Mesodermal cell (in vitro differentiated cells): ENCODE results near the gene TAP1. TPM values are rescaled to one million over a fixed set of nuclear protein-coding genes. Genes with fewer than 3 reads are reported as not detected.

ENCODE experiments used
- H3K27ac ChIP-seq: 2 replicates; pipeline ENCODE4 v1.7.0; 2013; ENCODE audit warnings: mild to moderate bottlenecking, low read depth, low read length, moderate library complexity; ENCODE audit not compliant: severe bottlenecking
- H3K36me3 ChIP-seq: 2 replicates; pipeline ENCODE4 v1.7.1; 2013; ENCODE audit warnings: mild to moderate bottlenecking, low read length, moderate library complexity; ENCODE audit not compliant: control insufficient read depth, insufficient read depth
- H3K4me1 ChIP-seq: one replicate; pipeline ENCODE4 v1.7.1; 2013; ENCODE audit warnings: mild to moderate bottlenecking, low read length; ENCODE audit not compliant: insufficient read depth, control insufficient read depth, poor library complexity, severe bottlenecking
- H3K4me3 ChIP-seq: 2 replicates; pipeline ENCODE4 v1.7.0; 2013; ENCODE audit warnings: low read length, control low read depth, mild to moderate bottlenecking; ENCODE audit not compliant: insufficient read depth, poor library complexity, severe bottlenecking; ENCODE audit errors: extremely low read depth
- H3K9me3 ChIP-seq: 2 replicates; pipeline ENCODE4 v1.7.1; 2013; ENCODE audit warnings: mild to moderate bottlenecking, low read length, moderate library complexity; ENCODE audit not compliant: control insufficient read depth
- WGBS, 2 experiments: methylation state at CpG; one replicate each; pipeline ENCODE4 v1.1.5; 2013; ENCODE audit warnings: missing lambda C conversion rate in 2 of 2; ENCODE audit not compliant: insufficient coverage in 2 of 2; 5-methylcytosine and 5-hydroxymethylcytosine counted together
- polyA plus RNA-seq, 2 experiments: library from polyadenylated mRNA; stranded (reverse); fragments of 50-300 nt; gene quantifications; one replicate each; pipeline ENCODE4 v1.2.3, GENCODE V29; 2013

TAP1 gene, protein sequence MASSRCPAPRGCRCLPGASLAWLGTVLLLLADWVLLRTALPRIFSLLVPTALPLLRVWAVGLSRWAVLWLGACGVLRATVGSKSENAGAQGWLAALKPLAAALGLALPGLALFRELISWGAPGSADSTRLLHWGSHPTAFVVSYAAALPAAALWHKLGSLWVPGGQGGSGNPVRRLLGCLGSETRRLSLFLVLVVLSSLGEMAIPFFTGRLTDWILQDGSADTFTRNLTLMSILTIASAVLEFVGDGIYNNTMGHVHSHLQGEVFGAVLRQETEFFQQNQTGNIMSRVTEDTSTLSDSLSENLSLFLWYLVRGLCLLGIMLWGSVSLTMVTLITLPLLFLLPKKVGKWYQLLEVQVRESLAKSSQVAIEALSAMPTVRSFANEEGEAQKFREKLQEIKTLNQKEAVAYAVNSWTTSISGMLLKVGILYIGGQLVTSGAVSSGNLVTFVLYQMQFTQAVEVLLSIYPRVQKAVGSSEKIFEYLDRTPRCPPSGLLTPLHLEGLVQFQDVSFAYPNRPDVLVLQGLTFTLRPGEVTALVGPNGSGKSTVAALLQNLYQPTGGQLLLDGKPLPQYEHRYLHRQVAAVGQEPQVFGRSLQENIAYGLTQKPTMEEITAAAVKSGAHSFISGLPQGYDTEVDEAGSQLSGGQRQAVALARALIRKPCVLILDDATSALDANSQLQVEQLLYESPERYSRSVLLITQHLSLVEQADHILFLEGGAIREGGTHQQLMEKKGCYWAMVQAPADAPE
- polyA plus RNA-seq (2013, experiment 1 of 2): 1.2 TPM
- 0.76 TPM for polyA plus RNA-seq (2013, experiment 2 of 2)

DNA sequence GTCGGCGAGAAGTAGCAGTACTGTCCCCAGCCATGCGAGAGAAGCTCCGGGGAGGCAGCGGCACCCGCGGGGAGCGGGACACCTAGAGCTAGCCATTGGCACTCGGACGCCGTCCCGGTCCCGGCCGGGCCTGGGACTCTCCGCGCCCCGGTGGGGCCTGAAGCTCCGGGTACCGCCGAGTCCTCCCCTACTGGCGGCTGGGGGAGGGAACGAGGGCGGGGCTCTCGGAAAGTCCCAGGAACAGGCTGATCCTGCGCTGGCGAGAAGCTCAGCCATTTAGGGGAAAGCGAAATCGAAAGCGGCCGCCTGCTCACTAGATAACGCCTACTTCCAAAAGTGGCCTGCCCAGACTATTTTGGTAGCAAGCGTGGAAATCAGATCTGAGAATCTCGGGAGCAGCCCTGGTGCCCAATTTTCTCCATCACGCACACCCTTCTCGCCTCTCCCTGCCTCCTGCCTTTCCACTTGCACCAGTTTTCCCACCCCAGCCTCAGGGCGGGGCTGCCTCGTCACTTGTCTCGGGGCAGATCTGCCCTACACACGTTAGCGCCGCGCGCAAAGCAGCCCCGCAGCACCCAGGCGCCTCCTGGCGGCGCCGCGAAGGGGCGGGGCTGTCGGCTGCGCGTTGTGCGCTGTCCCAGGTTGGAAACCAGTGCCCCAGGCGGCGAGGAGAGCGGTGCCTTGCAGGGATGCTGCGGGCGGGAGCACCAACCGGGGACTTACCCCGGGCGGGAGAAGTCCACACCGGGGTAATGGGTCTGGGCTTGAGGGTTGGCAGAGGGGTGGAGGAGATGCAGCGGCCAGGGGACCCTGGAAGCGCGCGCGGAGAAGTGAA is at the start of gene TAP1, which contains the start of gene PSMB9:
Gene TAP1, minus strand, starts transcription at position 164 of the 835 bp plus-strand sequence. Its CDS starts 68 bp downstream, at position 96.
Gene PSMB9, plus strand, starts transcription at position 652 of the 835 bp plus-strand sequence. Its CDS starts 38 bp downstream, at position 690.
- Histone ChIP-seq H3K36me3 (no peaks in the 10 kb centered on the region), H3K27ac (no peak within 1 kb of the TSS), H3K4me3 (peak within 1 kb of the TSS; percentile 48), H3K9me3 (no peaks in the 10 kb centered on the region), H3K4me1 (peaks cover 5% of the 10 kb centered on the region)
- 1 to 2% methylated on average over 46 to 67 of the region's 68 CpGs for WGBS, 2 experiments

DNA sequence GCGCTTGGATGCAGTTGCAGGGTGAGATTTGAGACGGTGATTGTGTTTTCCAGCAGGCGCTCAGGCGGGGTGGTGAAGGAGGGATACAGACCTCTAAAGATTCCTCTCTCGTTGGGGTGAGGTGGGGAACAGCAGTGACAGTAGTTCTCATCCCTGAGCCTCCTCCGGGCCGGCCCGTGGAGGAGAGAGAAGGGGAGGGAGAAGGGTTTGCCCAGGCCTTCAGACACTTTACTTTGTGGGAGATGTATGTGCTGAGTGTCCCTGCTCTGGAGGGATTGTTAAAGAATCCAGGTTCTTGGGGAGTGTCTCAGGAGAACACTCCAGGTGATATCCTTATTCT is 41.5 kb upstream of the TAP1 start:
- no peak overlapping the region for H3K27ac ChIP-seq
- H3K9me3 ChIP-seq: no peaks in the 10 kb centered on the region
- WGBS, 2 experiments: 0% methylated on average over 7 to 8 of the region's 8 CpGs
- H3K4me1 ChIP-seq: peaks cover 10% of the 10 kb centered on the region
- H3K36me3 ChIP-seq: peaks cover 9% of the 10 kb centered on the region
- peak overlapping the region; percentile 59 for H3K4me3 ChIP-seq

DNA sequence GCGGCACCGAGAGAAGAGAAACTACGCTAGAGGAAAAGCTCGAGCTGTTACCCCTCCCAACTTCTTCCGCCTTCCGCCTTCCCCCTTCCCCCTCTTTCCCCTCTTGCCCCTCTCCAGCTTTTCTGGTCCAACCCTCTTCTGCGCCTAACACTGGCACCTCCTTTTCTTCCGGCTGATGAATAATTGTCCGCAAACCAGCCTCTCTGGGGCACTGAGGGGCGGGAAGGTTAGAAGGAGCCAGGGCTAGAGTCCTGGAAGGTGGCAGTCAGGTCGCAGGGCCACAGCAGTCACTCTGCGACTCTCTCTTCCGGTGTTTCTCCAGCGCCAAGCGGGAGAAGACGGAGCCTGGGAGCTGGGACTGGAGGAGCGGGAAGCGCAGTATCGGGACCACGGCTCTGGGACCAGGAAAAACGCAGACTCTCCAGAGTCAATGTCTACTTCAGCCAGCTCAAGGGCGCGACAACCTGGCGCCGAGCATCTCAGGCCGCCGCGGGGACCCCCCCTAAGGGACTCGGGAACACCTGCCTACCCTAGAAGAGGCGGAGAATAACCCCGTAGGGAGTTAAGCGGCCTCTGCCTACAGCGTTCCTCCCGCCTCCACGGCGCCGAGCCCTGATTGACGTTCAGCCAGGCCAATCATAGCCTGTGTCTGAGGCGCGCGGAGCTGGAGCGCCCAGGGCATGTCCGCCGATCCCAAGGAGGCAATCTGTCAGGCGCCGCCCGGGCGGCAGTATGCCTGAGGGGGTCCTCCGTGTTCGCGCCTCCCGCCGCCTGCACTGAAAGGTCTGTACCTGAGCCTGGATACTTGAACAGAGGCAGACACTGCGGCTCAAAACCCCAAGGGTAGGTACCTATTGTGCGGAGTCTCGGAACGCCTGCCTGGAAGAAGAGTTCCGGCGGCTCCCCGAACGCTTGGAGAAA is 40.8 kb upstream of the TAP1 start:
- Histone ChIP-seq H3K27ac (peak overlapping the region; percentile 81), H3K4me3 (peak overlapping the region; percentile 59), H3K36me3 (peaks cover 9% of the 10 kb centered on the region), H3K9me3 (no peaks in the 10 kb centered on the region), H3K4me1 (peaks cover 10% of the 10 kb centered on the region)
- 0 to 1% methylated on average over 50 to 51 of the region's 61 CpGs for WGBS, 2 experiments

DNA sequence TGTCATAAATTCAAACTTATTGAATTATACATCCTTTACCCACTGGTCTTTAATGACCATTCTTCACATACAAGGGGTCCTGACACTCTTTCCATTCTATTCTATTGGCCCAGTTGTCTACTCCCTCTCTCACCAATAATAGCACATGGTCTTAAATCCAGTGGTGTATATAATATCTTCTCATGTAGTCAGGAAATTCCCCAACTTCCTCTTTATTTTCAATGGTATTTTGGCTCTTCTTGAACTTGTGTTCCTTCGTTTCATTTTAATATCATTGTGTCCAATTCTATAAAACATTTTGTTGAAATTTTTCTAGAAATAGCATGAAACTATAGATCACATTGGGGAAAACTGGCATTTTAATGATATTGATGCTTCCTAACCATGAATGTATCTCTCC is 37.3 kb upstream of the TAP1 start:
- no peak overlapping the region for H3K4me3 ChIP-seq
- H3K36me3 ChIP-seq: no peaks in the 10 kb centered on the region
- H3K27ac ChIP-seq: no peak overlapping the region
- WGBS, 2 experiments: no CpG with 5 or more reads among the region's 1 CpG
- H3K9me3 ChIP-seq: no peaks in the 10 kb centered on the region
- H3K4me1 ChIP-seq: peaks cover 5% of the 10 kb centered on the region

DNA sequence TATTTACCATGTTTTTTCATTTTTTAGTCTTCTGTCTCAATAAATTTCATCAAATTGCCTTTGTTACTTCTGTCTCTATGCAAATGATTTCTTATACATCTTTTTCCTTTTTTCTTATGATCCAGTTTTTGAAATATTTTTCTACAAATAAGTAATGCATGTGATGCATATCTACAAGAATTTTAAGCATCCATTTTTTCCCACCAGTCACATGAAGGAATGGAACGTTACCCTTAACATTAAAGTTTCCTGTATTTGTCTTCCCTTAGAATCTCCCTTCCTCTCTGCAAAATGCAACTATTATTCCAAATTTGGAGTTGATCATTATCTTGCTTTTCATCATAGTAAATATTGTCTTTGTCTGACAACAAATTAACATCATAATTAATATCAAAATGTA is 36.0 kb upstream of the TAP1 start:
- H3K27ac ChIP-seq: no peak overlapping the region
- no peak overlapping the region for H3K4me3 ChIP-seq
- no peaks in the 10 kb centered on the region for H3K36me3 ChIP-seq
- 40% methylated on average over 1 of the region's 1 CpG; no CpG with 5 or more reads in 1 of the 2 experiments for WGBS, 2 experiments
- no peaks in the 10 kb centered on the region for H3K4me1 ChIP-seq
- no peaks in the 10 kb centered on the region for H3K9me3 ChIP-seq

DNA sequence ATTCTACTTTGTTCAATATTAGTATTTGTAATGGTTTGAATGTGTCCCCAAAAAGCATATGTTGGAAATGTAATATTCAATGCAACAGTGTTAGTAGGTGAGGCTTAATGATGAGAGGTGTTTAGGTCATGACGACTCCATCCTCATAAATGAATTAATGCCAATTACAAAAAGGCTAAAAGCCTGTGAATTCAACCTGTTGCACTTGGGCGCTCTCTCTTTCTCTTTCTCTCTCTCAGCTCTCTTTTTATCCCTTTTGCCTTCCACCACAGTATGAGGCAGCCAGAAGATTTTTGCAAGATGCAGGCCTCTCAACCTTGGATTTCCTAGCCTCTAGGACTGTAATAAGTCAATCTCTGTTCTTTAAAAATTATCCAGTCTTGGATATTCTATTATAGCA is 35.1 kb upstream of the TAP1 start:
- H3K36me3 ChIP-seq: no peaks in the 10 kb centered on the region
- H3K9me3 ChIP-seq: no peaks in the 10 kb centered on the region
- no peak overlapping the region for H3K27ac ChIP-seq
- WGBS, 2 experiments: 60 to 100% methylated on average over 1 to 2 of the region's 2 CpGs
- H3K4me1 ChIP-seq: no peaks in the 10 kb centered on the region
- no peak overlapping the region for H3K4me3 ChIP-seq

DNA sequence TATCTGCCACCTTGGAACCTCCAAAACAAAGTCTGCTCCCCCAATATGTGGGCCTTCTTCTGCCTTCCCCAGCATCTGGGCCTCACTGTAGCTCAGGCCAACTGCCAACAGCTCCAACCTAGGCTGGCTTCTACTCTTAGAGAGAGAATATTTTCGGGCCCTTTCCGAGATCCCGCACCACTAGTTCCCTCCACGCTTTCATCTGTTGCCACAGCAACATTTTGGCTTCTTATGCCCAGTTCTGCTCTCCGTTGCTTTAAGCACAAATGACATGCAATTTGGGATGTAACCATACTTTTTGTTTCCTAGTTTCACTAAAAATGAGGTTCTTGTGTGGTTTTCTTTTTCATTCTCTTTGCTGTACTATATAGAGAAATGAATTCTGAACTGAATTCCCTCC is 34.1 kb upstream of the TAP1 start:
- Histone ChIP-seq H3K4me1 (no peaks in the 10 kb centered on the region), H3K4me3 (no peak overlapping the region), H3K9me3 (no peaks in the 10 kb centered on the region), H3K36me3 (no peaks in the 10 kb centered on the region), H3K27ac (no peak overlapping the region)
- WGBS, 2 experiments: 75 to 100% methylated on average over 3 to 4 of the region's 5 CpGs

DNA sequence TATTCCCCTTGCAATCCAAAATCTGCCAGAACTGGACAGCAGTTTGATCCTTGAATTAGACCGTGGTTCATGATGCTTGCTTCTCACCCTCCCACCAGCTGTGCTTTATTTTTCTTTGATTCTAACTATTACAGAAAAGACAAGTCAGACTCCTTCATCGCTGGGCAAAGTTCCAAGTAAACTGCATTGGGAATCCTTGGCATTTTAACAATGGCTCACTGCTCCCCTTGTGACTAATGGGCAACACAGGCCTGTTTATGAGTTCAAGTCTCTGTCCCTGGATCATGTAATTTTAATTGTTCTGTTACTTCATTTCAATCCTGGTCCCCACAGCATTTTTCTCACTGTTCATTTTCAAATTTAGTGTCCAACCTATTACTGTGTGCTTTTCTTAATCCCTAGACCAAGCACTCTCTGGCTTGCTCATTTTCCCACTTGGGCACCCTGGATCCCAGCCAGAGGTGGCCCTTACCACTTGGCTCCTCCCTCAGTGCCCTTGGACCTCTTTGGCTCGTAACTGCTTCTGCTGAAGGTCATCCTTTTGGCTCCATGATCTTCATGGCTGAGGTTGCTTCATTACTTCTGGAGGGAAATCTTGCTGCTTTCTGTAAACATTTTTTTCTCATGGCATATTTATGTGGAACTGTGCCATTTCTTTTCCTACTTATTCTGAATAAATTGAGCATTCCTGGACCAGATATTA is 33.3 kb upstream of the TAP1 start:
- H3K4me3 ChIP-seq: no peak overlapping the region
- H3K27ac ChIP-seq: no peak overlapping the region
- H3K9me3 ChIP-seq: no peaks in the 10 kb centered on the region
- no peaks in the 10 kb centered on the region for H3K36me3 ChIP-seq
- H3K4me1 ChIP-seq: no peaks in the 10 kb centered on the region
- WGBS, 2 experiments: 73 to 83% methylated on average over 3 of the region's 3 CpGs

DNA sequence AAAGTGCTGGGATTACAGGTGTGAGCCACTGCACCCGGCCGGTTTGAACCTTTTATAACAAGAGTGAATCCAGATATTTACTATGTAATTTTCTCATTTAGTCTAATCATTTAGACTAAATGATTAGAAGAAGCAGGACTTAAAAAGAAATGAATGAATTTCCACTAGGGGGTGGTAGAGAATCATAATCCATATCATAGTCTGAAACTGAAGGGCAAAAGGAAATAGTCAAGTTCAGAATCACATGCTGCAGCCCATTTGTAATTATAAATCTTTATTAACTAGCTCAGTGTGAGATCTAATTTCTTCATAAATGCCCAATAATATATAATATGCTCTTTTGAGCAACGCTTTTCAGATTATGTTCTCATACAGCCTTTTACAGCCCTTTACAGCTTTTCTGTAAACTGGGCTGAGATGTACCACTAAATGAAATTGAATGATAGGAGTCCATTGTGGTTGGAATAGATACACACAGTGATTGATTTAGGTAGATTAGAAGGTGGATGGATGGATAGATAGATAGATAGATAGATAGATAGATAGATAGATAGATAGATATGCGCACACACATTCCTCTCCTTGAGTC is 32.3 kb upstream of the TAP1 start:
- H3K4me1 ChIP-seq: no peaks in the 10 kb centered on the region
- H3K27ac ChIP-seq: no peak overlapping the region
- WGBS, 2 experiments: no CpG with 5 or more reads among the region's 4 CpGs
- H3K4me3 ChIP-seq: no peak overlapping the region
- H3K9me3 ChIP-seq: no peaks in the 10 kb centered on the region
- no peaks in the 10 kb centered on the region for H3K36me3 ChIP-seq
